ENCODE results near the gene CCDC106. TPM values are rescaled to one million over a fixed set of nuclear protein-coding genes. Genes with fewer than 3 reads are reported as not detected.

The CCDC106 gene
- total RNA-seq, 1 donor from 2014 or later, result 8.9 TPM

DNA sequence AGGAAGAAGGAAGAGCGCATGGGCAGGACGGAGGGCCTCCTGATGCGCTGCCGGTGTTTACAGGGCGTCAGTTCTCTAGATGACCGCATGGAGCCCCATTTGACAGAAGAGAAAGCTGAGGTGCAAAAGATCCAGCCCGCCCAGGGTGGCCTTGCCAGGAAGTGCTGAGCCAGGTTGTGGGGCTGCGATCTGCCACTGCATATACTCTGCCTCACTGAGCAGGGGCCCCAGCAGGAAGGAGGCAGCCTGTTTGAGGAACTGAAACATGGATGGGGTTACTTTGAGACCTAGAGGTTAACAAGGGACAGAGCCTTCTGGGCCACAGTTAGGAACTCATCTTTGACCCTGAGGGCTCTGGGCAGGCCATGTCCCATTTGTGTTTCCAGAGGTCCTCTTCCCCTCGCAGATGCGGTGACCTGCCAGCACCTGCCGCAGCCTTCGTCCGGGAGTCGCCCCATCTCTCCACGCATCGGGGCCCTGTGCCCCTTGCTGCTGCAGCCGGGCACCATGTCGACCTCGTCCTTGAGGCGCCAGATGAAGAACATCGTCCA is 30.2 kb downstream of the CCDC106 start:
- intact Hi-C loops (cut with micrococcal nuclease), result no loop called here

DNA sequence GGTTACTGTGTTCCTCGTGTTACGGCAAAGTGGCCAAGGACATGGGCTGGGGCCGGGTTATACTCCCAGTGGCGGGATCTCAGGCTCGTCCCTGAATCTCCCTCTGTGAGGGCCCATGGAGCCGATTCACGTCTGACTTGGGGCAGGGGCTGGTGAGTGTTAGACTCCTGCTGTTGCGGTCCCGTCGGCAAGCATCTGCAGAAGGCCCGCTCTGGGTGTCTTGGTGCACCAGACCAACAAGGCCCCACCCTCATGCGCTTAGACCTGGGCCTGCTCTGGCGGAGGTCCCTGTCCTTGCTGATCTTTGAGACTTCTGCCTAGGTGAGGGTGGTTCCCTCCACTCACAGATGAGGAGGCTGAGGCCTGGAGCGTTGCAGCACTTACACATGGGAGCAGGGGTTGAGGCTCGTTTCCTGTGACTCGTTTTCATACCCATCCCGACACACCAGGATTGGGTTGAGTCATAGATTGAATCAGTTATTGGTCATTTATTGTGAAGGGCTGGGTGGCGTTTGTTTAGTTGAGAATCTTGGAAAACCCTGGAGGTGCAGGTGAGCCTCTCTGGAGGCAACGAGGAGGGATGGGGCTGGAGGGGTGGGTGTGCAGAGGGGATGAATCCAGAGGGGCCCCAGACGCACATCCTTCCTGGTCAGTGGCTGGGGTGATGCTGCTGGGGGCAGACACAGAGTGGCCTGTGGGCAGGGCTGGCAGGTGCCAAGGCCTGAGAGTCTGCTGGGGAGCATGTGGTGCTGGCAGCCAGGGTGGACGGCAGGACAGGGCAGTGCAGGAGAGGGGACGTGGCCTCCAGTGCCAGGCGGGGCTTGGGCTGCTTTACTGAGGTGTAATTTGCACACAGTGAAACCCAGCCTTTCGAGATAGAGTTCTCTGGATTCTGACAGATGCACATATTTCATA is 31.6 kb downstream of the CCDC106 start:
- intact Hi-C loops (cut with micrococcal nuclease), result no loop called here

DNA sequence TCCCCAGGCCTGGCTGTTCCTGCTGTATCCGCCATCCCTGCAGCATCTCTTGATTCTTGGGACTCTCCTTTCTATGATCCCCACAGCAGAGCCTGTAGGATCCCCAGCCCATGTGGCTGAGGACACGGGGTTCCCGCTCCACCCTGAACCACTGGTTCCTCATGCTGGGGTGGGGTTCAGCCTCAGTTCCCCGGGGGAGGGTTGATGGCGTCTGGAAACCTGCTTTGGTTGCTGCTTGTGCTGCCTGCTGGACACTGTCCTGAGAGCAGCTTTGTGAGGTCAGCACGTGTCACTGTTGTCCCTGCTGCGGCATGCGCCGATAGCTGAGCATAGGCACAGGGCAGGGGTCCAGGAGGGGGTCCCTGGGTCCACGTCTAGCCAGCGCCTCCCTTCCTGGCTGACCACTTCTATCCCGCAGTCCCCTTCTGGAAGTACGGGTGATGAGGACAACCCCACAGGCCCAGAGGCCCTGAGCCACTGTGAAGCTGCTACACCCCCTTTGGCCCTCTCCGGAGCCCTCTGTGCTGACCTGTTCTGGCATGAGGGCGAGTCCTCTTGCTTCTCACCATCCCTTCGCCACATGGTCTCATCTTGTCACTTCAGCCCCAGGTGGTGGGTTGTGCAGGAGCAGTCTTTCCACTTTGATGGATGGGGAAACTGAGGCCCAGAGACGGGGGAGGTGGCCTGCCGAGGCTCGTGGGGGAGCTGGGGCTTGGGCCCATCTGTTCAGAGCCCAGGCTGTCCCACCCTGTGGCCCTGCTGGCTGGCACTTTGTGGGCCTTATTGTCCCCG is 32.5 kb downstream of the CCDC106 start:
- intact Hi-C loops (cut with micrococcal nuclease), result no loop called here

DNA sequence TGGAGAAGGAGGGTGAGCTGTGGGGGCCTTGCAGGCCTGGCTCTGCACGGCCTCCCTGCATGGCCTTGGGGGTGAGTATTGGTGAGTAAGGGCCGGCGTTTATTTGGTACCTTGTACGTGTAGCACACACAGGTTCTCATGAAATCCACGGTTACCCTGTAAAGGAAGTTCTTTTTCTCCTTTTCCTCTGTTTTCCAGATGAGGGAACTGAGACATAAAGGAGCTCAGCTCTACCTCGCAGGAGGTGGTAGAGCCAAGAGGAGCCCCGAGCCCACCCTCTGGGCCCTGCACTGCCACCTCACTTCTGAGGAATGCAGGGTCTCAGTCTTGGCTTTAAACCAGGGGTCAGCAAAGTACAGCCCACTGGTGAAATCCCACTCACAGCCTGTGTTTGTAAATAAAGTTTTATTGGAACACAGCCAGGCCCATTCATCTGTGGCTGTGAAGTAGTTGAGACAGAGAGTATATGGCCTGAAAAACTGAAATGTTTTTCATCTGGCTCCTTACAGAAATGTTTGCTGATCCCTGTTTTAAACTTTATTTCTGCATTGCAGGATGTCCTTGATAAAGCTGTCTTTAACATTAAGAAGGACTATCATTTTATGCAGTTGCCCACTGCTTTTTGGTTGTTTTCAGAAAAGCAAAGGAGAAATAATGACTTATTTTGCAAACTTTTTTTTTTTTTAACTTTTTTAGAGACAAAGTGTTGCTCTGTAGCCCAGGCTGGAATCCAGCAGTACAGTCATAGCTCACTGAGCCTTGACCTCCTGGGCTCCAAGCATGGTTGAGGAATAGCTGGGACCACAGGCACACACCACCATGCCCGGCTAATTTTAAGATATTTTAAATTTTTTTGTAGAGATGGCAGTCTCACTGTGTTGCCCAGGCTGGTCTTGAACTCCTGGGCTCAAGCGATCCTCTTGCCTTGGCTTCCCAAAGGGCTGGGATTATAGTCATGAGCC is 33.4 kb downstream of the CCDC106 start:
- intact Hi-C loops (cut with micrococcal nuclease), result no loop called here

DNA sequence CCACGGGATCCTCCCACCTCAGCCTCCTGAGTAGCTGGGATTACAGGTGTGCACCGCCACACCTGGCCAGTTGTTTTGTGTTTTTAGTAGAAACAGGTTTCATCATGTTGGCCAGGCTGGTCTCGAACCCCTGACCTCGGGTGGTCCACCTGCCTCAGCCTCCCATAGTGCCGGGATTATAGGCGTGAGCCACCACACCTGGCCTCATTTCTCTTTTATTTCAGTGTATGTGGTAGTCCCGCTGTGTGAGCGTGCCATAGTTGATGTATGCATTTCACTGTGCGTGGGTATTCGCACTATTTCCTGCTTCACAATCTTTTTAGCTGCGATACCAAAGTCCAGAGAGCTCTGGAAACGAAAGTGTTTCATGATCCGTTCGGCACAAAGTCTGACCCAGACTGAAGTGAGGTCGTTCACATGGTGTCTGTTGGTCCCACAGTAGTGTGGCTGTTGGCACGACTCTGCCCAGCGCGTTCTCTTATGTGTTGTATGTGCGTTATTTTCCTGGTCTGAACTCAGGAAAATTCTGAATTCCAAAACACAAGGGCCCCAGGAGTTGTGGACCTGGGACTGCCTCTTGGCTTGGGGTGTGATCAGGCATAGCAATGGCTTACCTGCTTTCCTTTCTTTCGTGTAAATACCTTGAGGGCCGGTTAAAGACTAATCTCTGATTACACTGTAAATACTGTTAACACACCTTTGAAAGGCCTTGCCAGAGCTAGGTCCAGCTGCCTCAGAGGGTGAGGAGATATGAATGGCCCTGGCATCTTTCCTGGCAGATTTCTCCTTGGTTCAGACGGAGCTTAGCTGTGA is 35.6 kb downstream of the CCDC106 start:
- intact Hi-C loops (cut with micrococcal nuclease), result no loop called here

DNA sequence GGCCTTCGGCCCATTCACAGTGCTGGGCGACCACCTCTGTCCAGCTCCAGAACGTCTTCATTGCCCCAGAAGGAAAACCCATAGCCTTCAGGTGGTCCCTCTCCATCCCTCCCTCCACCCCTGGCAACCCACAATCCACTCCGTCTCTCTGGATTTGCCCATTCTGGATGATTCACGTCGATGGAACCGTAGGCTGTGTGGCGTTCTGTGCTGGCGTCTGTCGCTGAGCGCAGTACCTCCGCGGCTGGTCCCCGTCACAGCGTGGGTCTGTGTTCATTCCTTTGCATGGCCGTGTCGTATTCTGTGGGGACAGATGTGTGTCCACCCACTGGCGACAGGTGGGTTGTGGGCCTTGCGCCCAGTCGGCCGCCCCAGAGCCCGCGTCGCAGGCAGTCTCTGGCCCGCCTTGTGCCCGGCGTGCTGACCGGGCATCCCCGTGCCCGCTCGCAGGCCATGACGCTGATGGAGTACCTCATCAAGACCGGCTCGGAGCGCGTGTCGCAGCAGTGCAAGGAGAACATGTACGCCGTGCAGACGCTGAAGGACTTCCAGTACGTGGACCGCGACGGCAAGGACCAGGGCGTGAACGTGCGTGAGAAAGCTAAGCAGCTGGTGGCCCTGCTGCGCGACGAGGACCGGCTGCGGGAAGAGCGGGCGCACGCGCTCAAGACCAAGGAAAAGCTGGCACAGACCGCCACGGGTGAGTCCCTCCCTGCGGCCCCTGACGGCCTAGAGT is 37.1 kb downstream of the CCDC106 start:
- intact Hi-C loops (cut with micrococcal nuclease), result no loop called here

DNA sequence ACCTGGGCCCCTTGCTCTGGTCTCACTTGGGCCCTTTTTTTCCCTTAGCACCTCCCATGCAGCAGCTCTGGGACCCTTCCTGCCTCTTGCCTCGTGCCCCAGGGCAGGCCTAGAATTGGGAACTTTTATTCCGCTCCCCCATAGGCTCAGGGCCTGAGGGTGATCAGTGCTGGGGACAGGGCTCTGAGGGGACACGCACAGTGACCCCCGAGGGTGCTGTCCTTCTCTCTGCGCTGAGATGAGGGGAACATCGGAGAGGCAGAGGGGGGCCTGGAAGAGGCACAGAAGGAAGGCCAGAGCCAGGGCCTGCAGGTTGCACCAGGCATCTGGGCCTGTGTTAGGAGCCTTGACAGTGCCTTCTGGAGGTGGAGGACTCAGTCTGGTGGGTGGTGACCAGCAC is 37.8 kb downstream of the CCDC106 start:
- intact Hi-C loops (cut with micrococcal nuclease), result no loop called here

DNA sequence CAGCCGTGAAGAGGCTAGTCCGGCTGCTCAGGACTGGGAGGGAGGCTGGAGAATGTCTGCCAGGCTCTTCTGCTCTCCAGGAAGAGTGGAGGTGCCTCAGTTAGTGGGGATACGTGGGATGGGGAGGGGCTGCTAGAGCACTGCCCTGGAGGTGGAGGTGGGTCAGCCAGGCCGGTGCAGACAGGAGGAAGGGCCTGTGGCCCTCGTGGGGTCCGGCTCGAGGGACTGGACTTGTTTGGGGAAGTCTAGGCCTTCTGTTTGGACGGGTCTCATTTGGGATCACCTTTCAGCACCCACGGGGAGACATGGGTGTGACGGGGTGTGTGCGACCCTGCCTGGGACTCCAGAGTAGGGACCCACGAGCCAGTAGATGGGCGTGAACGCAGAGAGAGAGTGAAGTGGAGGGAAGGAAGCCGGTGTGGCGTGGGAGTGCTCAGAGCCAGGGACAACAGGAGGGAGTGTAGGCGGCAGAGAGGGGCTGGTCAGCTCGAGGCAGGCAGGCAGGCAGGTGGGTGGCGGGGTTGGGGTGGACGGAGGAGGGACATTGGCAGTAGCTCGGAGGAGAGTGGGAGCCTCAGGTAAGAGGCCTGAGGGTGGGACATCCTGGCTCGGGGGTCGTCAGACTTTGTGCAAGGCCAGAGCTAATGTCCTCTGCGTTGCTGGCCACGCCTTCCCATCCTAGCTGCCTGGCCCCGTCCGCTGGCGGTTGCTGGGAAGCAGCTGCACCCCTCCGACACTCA is 38.5 kb downstream of the CCDC106 start:
- intact Hi-C loops (cut with micrococcal nuclease), result no loop called here

DNA sequence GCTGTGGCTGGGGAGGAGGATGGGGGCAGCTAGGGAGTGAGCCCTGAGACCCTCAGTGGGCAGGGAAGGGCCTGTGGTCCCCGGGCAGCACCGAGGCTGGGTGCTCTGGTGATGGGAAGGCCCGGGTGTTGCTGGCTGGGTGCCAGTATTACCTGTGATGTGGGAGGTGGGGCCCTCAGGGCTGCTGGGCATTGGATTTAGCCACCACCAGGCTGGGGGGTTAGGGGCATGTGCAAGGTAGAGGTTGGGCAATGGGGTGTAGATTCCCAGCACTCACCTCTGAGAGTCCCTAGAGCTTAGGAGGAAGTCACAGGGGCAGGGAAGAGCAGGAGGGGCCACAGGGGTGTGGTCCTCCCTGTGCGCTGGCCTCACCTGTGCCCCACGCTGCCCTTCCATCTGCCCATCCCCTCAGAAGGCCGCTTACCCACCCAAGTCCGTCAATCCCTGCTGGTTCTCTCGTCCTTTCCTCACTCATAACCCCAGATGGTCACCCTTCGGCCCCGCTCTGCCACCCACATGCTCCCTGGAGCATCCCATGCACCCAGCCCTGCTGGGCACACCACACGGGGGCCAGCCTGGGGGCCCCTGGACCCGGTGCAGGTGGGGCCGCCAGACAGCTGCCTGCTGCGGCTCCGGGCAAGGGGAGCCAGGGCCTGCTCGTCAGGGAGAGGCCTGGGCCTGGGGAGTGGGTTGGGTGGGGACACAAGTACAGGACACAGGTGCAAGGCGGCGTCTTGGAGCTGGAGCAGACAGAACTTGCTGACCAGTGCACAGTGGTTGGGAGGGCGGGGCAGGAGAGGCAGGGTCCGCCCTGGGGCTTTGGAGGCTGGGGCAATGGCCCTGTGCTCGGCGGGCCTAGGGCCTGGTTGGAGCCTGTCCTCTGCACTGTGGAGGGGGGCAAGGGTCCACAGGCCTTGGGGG is 39.5 kb downstream of the CCDC106 start:
- intact Hi-C loops (cut with micrococcal nuclease), result no loop called here

DNA sequence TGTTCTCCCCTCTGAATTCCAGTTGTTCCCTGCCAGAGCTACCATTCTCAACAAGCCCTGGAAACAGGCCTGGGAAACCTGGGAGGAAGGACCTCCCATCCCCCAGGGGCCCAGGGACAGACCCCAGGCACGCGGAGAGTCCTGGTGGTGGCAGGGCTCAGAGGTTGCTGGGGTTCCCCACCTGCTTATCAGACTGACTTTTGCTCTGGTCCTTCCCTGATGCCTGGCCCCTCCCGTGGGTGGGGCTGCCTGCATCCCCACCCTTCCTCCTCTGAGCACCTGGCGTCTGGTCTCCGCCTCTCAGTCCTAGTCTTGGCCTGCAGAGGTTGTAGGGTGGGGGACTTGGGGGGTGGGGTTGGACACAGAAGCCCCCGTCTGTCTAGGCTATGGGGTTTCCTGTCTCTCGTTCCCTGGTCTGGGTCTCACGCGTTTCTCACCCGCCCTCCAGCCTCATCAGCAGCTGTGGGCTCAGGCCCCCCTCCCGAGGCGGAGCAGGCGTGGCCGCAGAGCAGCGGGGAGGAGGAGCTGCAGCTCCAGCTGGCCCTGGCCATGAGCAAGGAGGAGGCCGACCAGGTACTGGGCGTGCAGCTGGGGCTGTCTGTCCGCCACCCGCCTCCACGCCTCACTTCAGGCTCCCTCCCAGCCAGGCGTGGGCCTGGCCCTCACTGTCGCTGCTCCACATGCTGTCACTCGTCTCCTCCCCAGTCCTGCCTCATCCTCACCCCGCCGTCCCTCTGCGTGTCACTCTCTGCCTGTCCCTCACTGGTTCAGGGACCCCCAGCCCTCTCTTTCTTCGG is 40.6 kb downstream of the CCDC106 start:
- intact Hi-C loops (cut with micrococcal nuclease), result no loop called here

DNA sequence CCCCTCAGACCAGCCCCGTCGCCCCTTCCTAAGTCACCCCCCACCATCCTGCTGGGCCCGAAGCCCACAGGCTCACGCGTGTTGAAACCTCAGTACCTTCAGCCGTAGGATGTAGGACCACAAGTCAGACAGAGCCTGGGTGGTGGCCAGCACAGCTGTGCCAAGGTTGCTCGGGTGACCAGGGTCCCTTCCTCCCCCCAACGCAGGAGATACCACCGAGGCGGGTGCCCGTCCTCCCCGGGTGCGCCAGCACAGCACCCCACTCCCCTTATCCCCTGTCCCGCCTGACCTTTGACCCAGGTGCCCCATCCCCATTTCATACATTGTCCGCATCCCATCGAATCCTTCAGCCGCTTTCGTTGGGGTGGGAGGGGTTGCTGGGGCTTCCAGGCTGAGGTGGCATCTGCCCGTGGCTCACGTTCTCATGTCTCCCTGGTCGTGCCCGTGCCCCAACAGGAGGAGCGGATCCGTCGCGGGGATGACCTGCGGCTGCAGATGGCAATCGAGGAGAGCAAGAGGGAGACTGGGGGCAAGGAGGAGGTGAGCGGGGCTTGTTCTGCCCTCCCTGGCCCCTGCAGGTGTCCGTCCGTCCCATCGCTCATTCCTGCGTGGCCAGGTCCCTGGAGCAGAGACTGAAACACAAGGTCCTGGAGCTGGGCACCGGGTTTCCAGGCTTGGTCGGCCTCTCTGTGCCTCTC is 41.5 kb downstream of the CCDC106 start:
- intact Hi-C loops (cut with micrococcal nuclease), result no loop called here

DNA sequence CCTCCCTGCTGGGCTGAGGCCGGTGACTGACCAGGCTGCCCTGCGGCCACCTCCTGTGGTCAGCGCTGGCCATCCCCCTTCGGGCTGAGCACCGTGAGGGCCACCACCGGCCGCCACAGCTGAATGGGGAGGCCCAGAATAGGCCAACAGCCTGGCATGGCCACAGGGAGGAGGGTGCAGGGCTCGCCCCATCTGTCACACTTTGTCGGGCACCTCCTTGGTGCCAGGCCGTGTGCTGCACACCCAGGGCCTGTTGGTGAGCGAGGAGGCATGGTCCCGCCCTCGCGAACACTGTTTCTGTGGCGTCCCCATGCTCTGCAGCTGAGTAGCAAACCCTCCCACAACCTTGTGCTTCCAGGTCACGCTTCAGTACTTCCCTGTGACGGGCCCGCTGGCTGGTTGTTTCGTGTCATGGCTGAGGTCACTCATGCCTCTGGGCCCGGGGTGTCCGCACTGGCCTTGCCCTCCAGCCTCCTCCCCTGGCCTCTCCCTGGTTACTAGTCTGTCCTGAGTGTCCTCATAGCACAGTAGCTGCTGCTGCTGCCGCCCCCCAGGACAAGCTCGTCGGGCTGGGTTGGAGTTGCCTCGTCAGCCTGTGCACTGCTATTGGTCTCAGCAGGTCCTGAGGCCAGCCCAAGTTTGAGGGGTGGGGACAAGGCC is 42.2 kb downstream of the CCDC106 start:
- intact Hi-C loops (cut with micrococcal nuclease), result no loop called here

DNA sequence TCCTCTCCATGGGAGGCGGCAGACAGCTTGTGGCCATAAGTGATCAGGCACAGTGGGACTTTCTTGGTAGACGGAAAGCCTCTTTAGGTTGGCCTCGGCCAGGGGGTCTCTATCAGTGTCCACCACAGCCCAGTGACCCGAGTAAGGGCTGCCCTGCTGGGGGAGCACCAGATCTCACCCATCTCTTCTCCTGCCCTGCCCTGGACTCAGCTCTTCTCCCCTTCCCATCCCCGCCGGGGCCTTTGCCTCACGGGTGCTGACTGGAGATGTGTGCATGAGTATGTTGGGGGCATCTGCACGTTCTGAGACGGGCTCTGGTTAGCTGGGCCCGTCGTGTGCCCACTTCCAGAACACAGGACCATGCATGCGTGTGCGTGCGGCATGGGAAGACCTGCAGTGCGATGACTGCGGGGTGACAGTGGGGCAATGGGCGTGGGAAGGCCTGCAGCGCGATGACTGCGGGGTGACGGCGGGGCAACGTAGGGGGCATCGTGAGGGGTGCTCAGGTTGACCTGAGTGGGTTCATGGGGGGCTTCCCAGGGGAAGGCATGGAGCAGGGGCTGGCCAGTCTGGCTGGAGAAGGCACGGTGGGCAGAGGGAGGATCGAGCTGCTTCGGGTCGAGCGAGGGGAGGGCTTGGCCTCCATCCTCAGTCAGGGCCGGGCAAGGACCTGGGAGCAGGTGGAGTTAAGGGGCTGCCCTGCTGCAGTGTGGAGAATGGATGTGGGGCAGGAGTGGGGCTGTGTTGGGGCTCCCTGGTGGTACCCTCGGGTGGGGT is 42.9 kb downstream of the CCDC106 start:
- intact Hi-C loops (cut with micrococcal nuclease), result no loop called here

DNA sequence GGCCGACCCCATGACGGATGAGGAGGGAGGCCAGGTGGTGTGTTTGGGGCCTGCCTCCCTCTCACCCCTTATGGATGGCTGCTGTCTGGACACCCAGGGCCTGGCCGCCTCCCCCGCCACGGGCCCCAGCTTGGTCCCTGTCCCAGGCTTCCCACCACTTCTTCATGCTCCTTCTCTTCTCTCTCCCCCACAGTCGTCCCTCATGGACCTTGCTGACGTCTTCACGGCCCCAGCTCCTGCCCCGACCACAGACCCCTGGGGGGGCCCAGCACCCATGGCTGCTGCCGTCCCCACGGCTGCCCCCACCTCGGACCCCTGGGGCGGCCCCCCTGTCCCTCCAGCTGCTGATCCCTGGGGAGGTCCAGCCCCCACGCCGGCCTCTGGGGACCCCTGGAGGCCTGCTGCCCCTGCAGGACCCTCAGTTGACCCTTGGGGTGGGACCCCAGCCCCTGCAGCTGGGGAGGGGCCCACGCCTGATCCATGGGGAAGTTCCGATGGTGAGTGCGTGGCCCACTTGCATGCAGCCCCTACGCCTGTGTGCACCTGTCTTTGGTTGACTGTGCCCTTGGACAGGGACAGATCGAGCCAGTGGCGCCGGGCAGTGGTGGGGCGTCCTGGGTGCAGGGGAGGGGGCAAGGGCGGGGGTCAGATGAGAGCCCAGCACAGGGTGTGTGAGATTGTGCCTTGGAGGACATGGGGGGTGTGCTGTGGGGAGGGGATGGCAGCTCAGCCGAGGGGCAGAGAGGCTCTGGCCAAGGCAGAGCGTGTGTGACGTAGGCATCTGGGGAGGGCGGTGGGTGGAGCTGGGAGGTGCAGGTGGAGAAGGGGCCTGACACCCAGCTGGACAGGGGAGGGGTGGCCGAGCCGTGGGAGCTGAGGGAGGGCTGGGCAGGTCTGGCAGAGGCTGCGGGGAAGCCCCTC is 43.8 kb downstream of the CCDC106 start:
- intact Hi-C loops (cut with micrococcal nuclease), result no loop called here
